Measurements from ENCODE around the gene RIT1.

Gene RIT1, protein sequence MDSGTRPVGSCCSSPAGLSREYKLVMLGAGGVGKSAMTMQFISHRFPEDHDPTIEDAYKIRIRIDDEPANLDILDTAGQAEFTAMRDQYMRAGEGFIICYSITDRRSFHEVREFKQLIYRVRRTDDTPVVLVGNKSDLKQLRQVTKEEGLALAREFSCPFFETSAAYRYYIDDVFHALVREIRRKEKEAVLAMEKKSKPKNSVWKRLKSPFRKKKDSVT

DNA sequence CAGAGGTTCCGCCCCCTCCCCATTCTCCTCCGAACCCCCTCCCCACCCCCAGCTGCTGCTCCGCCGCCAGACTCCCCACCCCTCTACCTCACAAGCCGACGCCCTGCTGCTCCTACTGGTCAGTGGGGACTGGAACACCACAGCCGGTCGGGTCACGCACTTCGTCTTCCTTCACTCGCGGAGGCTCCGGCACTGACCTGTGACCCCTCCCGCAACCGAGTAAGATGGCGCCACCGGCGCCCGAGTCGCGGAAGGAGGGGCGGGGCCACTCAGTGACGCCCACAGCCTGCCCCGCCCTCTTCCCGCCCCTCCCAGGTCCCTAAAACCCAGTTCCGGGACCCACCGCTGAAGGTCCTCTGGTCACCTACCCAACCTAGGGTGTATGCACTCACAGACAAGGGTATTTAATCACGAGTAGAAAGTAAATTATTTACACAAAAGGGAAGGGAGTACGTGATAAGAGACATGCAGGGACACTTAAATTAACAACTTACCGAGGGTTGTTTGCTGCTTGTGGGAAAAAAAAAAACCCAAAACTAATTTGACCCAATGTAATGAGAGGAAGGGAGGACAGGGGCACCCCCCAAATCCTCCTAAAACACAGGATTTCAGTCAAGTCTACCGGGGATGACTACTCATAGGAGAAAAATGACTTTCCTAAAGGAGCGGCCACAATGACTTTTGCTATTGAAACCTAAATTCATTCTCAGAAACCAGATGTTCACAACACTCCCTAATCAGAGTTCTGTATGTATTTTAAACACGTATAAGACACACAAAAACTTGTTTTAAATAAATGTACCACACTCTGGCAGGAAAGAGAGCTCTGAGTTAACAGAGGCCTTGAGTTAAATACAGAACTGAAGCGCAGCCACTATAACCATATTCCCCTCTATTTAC, at the start of gene RIT1:
RIT1 (minus strand) TSS at position 194 of the 900 bp plus-strand sequence. CDS start 588 bp downstream, outside the sequence.
- DNase-seq (ENCODE audit: low read depth in 2 of 2): peak; percentile 66 to 78

DNA sequence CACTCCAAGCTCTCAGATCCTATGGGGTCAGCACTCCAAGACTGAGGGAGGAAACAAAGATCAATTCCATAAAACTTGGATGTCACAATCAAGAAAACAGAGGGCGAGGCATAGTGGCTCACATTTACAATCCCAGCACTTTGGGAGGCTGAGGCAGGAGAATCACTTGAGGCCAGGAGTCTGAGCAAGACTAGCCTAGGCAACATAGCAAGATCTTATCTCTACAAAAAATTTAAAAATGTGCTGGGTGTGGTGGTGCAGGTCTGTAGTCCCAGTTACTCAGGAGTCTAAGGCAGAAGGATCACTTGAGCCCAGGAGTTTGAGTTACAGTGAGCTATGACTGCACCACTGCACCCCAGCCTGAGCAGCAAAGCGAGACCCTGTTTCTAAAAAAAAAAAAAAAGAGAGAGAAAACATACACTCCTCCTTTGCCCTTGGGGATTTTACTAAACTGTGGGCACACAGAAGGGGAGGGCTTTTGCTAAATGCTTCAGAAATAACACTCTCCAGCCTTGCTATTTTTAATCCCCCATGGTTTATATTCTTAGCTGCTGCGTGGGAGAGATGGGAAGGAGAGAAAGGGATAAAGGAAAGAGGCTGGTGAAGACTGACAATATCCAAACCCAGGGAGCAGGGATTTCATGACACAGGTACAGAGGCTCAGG, 49.1 kb upstream of the RIT1 start:
- no peak for DNase-seq (ENCODE audit: low read depth in 2 of 2)

DNA sequence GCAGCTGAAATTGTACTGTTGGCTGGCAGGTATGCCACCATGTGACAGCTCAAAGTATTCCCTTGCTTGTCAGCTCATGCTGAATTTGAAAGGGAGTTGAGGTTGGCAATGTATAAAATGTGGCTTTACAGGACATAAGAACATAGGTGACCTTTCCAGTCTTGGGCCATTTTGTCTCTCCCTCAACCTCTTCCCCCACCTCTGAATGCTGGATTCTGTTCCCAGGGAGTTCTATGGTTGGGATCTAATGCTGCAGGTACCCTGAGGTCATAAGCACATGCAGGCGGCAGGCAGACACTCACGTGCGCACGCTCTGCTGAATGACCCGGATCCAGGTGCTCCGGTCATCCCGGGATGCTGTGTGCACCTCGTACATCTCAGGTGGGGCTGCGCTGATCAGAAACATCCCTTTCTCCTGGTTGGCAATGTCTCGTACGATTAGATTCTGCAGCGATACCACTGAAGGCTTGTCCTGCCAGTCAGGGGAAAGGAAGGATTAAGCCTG, 46.3 kb upstream of the RIT1 start:
- DNase-seq (ENCODE audit: low read depth in 2 of 2): no peak

DNA sequence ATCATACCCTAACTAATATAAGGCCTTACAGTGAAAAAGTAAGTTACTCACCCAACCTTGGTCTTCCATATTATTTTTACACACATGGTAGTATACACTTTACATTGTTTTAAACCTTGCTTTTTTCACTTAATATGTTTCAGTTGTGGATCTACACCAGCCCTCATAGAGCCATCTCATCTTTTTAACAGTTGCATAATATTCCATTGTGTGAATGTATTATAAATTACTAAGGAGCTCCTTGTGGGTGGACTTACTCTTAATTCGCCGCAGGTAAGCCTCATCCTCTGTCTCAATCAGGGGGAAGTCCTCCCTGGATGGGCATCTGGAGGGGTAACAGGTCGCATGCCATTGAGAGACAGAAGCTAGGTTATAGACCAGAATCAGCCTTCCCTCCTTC, 43.5 kb upstream of the RIT1 start:
- no peak for DNase-seq (ENCODE audit: low read depth in 2 of 2)

DNA sequence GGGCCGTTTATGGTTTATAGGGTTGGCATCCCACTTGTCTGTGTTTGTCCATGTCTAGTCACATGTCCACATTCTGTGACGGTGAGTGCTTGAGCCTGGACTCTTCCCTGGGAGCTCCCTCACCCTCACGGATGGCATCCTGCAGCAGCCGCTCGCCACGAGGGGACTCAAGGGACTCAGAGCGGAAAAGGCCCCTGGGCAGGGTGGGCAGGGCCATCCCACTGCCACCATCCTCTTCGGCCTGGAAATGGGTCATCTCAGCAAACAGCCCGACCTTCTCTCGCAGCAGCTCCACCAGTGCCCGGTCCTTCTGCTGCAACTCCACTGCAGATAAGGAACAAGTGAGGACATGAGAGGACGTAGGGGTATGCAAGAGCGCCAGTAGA, 41.3 kb upstream of the RIT1 start:
- no peak for DNase-seq (ENCODE audit: low read depth in 2 of 2)

DNA sequence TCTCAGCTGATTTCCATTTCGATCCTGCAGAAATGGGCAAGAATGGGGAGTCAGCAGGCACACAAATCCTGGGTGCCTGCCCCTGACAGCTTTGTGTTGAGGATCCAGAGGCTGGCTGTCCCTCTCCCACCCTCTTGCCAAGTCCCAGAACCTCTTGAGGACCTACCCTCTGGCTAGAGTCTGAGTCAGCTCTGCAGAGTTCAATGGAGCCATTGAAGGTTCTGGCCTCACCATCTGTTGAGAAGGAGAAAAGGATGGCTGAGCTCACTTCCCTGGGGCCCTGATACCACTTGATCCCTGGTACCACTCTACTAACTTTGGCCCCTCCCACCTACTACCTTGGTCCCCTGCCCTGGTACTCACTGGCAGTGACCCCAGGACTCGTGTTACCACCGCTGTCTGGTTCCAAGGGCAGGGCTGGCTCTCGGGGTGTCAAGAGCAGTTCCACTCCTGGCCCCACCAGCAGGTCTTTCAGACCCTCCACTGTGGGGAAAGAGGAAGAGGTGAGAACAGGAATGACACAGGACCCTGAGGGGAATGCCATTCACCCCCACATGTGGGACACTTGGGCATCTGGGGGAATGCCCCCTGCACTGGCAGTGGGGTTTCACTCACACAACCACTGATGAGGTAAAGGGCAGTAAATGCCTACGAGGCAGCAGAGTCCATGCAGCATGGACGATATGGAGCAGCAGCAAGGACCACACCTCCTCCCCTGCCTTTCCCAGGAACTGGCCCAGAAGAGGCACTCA, 40.8 kb upstream of the RIT1 start:
- DNase-seq (ENCODE audit: low read depth in 2 of 2): no peak

DNA sequence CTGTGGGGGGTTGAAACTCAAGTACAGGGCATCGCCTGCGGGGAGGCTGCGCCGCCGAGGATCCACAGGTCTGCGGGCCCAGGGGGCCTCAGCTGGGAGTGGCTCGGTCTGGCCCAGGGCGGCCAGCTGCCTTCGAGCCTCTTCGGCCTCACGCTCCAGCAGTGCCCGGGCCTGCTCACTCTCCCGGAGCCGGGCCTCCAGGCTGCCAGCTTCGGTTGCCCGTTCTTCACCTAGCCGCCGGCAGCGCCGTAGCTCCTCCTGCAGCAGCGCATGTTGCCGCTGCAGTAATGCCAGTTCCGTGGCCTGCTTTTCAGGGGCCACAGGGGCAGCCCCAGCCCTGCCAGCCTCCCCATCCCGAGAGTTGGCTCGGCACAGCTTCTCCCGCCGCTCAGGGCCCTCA, 39.7 kb upstream of the RIT1 start:
- no peak for DNase-seq (ENCODE audit: low read depth in 2 of 2)

DNA sequence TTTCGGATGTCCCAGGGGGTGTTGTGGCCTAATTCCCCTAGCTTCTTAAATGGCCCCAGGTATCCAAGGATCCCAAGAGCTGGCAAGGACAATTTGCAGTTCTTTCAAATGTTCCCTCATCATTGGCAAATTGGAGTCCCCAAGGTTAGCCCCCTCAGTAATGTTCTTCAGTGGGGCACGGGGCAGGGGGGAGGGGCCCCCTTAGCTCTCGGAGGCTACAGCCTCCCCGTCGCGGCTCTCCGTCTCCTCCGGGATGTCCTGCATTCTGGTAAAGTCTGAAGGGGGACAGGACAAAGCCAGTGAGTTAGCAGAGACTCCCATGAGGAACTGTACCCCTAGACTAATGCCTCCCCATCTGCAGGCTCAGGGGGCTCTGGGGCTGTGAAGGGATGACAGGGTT, 36.6 kb upstream of the RIT1 start:
- no peak for DNase-seq (ENCODE audit: low read depth in 2 of 2)

DNA sequence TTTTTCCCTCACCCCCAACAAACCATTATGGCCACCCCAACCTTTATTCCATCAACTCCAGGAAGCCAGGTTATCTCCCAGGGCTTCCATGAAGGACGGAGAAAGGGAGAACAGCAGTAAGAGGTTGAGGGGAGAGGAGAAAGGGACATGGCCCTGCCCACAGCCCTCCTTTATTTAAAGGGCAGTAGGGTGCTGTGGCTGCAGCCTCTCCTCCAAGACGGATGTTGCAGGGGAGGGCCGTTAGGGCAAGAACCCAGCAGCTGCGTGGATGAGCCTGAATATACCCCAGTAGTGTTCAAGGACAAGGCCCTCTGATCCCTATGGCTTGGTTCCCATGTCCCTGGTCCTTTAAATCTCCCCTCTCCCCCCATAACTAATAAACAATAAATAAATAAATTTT, 36.1 kb upstream of the RIT1 start:
- DNase-seq (ENCODE audit: low read depth in 2 of 2): no peak

DNA sequence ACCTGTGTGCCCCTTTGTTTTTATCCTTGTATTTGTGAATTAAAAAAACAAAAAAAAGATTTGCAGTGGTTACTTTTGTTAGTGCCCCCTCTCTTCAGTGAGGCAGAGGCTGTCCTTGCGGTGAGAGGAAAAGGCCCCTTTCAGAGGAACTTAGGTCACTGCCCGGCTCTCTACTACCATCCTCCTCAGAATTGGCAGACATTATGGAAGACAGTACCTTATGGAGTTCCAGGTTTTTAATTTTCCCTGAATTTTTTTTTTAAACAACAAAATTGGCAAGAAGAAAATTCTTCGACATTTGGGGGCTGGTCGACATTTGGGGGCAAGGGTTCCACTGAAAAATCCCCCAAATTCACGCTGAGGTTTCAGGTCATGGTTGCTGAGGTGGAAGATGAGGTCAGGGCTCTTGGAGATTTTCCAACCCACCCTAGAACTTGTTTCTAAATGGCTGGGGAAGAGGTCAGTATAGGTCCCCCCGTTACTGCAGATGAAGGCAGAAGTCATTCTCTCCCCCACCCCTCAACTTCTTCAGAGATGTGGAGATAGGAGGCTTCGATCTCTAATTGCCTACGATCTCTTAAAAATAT, 35.6 kb upstream of the RIT1 start:
- DNase-seq (ENCODE audit: low read depth in 2 of 2): no peak

DNA sequence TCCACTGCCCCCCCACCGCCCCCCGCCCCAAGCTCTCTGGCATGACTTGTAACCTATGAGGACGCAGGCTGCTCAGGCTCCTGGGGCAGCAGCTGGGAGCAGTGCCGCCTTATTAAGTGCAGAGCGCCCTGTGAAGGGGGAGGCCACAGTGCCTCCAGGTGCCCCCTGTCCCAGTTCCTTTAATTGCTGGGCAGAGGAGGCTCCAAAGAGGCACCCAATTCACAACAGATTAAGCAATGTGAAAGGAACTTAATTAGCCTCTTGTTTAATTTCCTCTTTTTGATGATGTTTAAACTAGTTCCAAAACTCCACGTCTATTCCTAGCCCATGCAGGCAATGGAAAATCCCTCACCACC, 33.3 kb upstream of the RIT1 start:
- DNase-seq (ENCODE audit: low read depth in 2 of 2): no peak

DNA sequence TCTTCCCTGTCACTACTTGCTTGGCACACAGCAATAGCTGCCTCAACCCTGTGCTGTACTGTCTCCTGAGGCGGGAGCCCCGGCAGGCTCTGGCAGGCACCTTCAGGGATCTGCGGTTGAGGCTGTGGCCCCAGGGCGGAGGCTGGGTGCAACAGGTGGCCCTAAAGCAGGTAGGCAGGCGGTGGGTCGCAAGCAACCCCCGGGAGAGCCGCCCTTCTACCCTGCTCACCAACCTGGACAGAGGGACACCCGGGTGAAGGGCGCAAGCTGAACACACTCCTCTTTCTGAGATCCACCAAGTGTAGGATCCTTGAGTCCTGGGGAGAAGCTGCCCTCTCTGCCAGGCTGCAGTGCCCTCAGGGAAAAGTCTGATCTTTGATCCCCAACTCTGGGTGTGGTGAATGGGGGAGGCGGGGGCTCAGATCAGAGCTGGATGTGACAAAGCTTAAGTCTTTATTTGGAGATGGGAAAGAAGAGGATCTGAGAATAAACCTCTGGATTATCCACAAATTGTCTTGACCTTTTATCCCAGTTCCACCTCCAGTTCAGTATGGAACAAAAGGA, 31.5 kb upstream of the RIT1 start:
- no peak for DNase-seq (ENCODE audit: low read depth in 2 of 2)

DNA sequence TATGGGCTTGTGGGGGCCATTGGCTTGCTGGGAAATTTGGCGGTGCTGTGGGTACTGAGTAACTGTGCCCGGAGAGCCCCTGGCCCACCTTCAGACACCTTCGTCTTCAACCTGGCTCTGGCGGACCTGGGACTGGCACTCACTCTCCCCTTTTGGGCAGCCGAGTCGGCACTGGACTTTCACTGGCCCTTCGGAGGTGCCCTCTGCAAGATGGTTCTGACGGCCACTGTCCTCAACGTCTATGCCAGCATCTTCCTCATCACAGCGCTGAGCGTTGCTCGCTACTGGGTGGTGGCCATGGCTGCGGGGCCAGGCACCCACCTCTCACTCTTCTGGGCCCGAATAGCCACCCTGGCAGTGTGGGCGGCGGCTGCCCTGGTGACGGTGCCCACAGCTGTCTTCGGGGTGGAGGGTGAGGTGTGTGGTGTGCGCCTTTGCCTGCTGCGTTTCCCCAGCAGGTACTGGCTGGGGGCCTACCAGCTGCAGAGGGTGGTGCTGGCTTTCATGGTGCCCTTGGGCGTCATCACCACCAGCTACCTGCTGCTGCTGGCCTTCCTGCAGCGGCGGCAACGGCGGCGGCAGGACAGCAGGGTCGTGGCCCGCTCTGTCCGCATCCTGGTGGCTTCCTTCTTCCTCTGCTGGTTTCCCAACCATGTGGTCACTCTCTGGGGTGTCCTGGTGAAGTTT, 30.8 kb upstream of the RIT1 start:
- DNase-seq (ENCODE audit: low read depth in 2 of 2): no peak

DNA sequence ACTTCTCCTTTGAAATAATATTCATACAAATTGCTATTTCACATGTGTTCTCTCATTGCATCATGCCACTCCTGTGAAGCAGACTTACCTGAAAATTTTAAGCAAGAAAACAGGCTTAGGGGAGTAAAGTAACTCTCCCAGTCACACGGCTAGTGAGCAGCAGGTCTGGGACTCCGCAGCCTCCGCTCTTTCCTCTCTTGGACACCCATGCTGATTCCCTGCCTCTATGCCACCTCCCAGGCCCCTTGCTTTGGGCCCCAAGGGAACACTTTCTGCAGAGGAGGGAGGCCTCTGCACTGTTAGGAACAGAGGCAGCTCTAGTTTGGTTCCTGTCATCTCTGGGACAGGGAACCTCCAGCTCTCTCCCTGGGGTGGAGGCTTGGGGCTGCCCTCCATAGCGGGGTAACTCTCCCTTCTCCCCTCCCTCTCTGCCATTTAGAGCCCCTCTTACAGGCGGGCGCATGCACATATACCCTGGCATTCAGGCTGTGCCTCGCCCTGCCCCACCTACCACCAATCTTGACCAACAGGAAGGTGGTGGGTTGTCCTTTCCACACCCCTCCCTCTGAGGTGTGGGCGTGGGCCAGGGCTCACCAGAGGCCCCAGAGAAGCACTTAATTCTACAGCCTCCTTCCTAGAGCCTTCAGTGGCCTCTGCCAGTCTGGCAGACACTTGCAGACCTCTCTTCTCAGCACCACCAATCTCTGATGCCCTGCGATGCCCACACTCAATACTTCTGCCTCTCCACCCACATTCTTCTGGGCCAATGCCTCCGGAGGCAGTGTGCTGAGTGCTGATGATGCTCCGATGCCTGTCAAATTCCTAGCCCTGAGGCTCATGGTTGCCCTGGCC, 30.1 kb upstream of the RIT1 start, which contains the start of gene RXFP4:
RXFP4 (plus strand) TSS at position 646 of the 852 bp plus-strand sequence; CDS start at position 718, 72 bp downstream.
- no peak for DNase-seq (ENCODE audit: low read depth in 2 of 2)

DNA sequence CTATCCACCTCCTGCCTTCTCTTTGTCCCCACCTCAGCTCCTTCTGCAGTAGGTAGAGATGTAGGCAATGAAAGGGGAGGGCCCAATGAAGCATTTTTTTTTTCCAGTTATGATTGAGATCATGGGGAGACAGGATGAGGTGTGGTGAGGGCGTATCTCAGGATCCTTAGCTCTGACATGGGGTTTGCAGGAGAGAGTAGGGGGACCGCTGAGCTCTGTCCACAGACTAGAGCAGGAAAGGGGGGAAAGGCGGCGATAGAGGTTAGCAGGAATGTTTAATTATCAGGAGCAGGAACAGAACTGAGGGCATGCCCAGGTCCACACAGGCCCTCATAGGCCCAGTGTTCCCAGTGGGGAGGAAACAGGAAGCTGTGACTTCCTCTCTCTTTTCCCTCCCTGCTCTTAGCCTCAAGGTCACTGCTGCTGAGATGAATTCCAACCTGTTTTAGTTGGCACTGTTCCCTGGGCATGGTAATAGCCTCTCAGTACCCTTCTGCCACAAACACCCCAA, 29.4 kb upstream of the RIT1 start:
- no peak for DNase-seq (ENCODE audit: low read depth in 2 of 2)

DNA sequence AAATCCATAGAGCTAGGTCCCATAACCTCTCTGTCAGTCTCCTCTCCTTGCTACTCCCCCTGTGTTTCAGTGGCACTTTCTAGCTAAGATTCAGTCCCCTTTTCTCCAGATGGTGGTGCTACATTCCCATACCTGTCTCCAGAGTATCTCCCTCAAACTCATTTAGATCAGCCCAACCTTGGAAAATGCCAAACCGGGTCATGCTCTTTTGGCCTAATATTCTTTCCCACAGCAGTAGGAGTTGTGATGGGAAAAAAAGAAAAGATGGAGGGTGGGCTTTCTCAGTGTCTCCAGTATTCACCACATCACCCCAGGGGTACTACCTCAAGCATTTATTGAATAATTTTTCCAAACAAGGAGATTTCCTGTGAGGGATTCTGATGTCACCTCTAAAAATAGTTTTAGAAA, 27.1 kb upstream of the RIT1 start:
- DNase-seq (ENCODE audit: low read depth in 2 of 2): no peak

DNA sequence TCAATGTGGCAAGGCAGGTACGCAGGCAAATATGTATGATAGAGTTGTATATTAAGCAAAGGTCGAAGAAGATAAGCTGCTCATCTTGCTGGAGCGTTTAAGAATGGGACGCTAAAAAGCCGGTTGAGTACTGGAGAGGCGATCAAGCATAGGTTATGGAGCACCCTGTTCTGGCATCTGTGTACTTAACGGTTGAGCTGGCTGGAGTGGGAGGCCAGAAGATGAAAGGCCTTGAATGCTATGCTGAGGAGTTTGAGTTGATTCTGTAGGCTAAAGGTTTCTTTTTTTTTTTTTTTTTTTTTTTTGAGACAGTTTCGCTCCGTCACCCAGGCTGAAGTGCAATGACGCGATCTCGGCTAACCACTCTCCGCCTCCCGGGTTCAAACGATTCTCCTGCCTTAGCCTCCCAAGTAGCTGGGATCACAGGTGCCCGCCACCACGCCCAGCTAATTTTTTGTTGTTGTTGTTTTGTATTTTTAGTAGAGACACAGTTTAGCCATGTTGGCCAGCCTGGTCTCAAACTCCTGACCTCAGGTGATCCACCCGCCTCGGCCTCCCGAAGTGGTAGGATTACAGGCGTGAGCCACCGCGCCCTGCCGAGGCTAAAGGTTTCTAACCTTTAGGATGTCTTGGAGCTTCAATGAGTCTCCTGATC, 23.9 kb upstream of the RIT1 start:
- no peak for DNase-seq (ENCODE audit: low read depth in 2 of 2)

DNA sequence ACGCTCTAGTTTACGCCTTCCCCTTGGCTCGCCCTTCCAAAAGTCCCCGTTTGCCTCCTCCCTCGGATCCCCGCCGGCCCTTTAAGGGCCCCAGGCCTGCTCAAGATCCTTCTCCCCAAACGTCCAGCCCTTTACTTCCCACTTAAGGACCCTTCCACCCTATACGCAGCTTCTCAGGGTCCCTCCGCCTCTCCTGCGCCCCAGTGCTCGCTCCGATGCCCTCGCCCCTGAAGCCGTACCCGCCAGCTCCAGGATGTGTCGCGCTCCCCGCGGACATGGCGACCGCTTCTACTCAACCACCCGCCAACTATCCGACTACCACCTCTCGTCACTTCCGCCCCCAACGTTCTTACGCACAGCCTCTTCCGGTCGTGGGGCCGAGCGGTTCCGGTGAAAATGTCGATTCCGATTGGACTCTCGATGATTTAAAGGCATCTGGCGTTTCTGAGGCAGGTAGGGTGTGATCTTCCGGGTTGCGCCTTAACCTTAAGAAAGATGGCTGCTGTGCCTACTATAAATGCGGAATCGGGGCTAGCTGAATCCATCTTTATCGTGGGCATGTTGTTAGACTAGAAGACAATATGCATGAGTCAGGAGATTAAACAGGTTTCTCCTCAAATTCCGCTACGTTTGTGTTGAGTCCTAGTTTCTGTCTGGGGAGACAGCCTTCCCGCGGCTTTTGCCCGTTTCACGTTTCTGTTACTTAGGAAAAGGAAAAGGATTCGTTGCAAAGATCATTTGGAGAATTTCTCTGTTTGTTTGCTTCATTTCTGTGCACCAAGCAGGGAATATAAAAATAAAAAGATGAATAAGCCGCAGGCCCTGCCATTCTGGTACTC, 23.2 kb upstream of the RIT1 start, which contains the start of gene KHDC4:
KHDC4 (minus strand) TSS at position 317 of the 839 bp plus-strand sequence; CDS start at position 277, 40 bp downstream.
- DNase-seq (ENCODE audit: low read depth in 2 of 2): peak; percentile 65 to 85
